DOHH2 (cell line): ENCODE data around the gene ZFYVE9.

ENCODE experiments used
- H3F3A ChIP-seq: fragments of 200-600 bp; sonication (generic), shearing (Covaris generic); 2 replicates; pipeline ENCODE4 v1.6.0; 2016; ENCODE audit warnings: antibody characterized with exemption, mild to moderate bottlenecking; ENCODE audit not compliant: control insufficient read depth, insufficient read depth
- H3K27ac ChIP-seq: fragments of 200-600 bp; sonication (generic); 2 replicates; pipeline ENCODE4 v1.5.1; 2014; ENCODE audit warnings: low read depth, mild to moderate bottlenecking, low read length, moderate library complexity
- H3K27me3 ChIP-seq: fragments of 200-600 bp; sonication (generic); 2 replicates; pipeline ENCODE4 v1.6.1; 2014; ENCODE audit warnings: mild to moderate bottlenecking, low read length, mixed read lengths; ENCODE audit not compliant: control insufficient read depth
- H3K36me3 ChIP-seq: fragments of 200-600 bp; sonication (generic); 2 replicates; pipeline ENCODE4 v1.6.1; 2014; ENCODE audit warnings: mild to moderate bottlenecking, low read length, moderate library complexity, mixed read lengths; ENCODE audit not compliant: control insufficient read depth
- H3K4me1 ChIP-seq: fragments of 200-600 bp; sonication (generic); 2 replicates; pipeline ENCODE4 v1.6.1; 2014; ENCODE audit warnings: mild to moderate bottlenecking, low read length, mixed read lengths; ENCODE audit not compliant: control insufficient read depth
- H3K4me2 ChIP-seq: fragments of 200-600 bp; sonication (generic); 2 replicates; pipeline ENCODE4 v1.6.0; 2014; ENCODE audit warnings: mild to moderate bottlenecking, low read length, moderate library complexity
- H3K4me3 ChIP-seq: fragments of 200-600 bp; sonication (generic); 2 replicates; pipeline ENCODE4 v1.5.1; 2014; ENCODE audit warnings: mild to moderate bottlenecking, low read length, mixed read lengths
- H3K79me2 ChIP-seq: fragments of 200-600 bp; sonication (generic); 2 replicates; pipeline ENCODE4 v1.6.1; 2014; ENCODE audit warnings: mild to moderate bottlenecking, low read length, mixed read lengths; ENCODE audit not compliant: control insufficient read depth
- H3K9me2 ChIP-seq: fragments of 200-600 bp; sonication (generic); replicated peaks from 2 replicates; pipeline ENCODE4 v1.6.1; 2014; ENCODE audit warnings: mild to moderate bottlenecking, low read length, mixed read lengths; ENCODE audit not compliant: control insufficient read depth
- H3K9me3 ChIP-seq: fragments of 200-600 bp; sonication (generic); 2 replicates; pipeline ENCODE4 v1.6.1; 2014; ENCODE audit warnings: antibody characterized with exemption, low read length, mixed read lengths; ENCODE audit not compliant: control insufficient read depth, insufficient read depth
- H4K20me1 ChIP-seq: fragments of 200-600 bp; sonication (generic); 2 replicates; pipeline ENCODE4 v1.6.0; 2014; ENCODE audit warnings: low read depth, mild to moderate bottlenecking, antibody characterized with exemption, low read length, moderate library complexity; ENCODE audit not compliant: control insufficient read depth, insufficient read depth
- EZH2phosphoT487 ChIP-seq: fragments of 200-600 bp; sonication (generic); IDR thresholded peaks from 2 replicates; pipeline ENCODE4 v1.6.1; 2017; ENCODE audit warnings: borderline replicate concordance, mild to moderate bottlenecking, antibody characterized with exemption, low read length, moderate library complexity, mixed read lengths
- TF ChIP-seq, protein P1 (sequence below): fragments of 200-600 bp; sonication (generic); IDR thresholded peaks from one replicate; pipeline ENCODE4 v1.5.1; 2014; ENCODE audit warnings: antibody characterized with exemption, mild to moderate bottlenecking, low read depth, low read length; ENCODE audit not compliant: poor library complexity, severe bottlenecking

The ZFYVE9 gene

GRCh38 chr1:52156460-52156859 is 14.6 kb downstream of the ZFYVE9 start:
- Histone ChIP-seq H4K20me1 (no peaks in the 10 kb centered on the region), H3K36me3 (no peaks in the 10 kb centered on the region), H3K4me2 (no peak overlapping the region), H3K79me2 (no peaks in the 10 kb centered on the region), H3F3A (no peaks in the 10 kb centered on the region), H3K4me3 (no peak overlapping the region), H3K9me3 (0 out of 2 replicates have a peak, but pooled peaks cover 4% of the 10 kb centered on the region), H3K27me3 (no peaks in the 10 kb centered on the region), H3K27ac (no peak overlapping the region), H3K9me2 (no peaks in the 10 kb centered on the region), H3K4me1 (no peaks in the 10 kb centered on the region)
- TF ChIP-seq EZH2phosphoT487, result no peak
- TF ChIP-seq, protein P1, sequence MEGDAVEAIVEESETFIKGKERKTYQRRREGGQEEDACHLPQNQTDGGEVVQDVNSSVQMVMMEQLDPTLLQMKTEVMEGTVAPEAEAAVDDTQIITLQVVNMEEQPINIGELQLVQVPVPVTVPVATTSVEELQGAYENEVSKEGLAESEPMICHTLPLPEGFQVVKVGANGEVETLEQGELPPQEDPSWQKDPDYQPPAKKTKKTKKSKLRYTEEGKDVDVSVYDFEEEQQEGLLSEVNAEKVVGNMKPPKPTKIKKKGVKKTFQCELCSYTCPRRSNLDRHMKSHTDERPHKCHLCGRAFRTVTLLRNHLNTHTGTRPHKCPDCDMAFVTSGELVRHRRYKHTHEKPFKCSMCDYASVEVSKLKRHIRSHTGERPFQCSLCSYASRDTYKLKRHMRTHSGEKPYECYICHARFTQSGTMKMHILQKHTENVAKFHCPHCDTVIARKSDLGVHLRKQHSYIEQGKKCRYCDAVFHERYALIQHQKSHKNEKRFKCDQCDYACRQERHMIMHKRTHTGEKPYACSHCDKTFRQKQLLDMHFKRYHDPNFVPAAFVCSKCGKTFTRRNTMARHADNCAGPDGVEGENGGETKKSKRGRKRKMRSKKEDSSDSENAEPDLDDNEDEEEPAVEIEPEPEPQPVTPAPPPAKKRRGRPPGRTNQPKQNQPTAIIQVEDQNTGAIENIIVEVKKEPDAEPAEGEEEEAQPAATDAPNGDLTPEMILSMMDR, result no peak

DNA sequence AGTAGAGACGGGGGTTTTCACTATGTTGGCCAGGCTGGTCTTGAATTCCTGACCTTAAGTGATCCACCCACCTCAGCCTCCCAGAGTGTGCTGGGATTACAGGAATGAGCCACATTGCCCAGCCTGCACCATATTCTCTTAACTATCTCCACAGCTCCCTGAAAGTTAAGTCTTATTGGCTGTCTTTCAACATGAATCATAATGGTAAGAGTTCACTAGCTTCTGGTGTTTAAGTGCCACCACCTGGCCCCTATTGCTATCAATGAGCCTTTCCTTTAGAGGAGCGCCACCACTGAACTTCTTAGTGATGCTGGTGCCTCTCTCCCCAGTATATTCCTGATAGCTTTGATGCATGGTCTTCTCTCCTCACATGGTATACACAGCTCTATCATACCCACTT is 15.7 kb downstream of the ZFYVE9 start:
- Histone ChIP-seq H3K4me3 (no peak overlapping the region), H3K4me1 (no peaks in the 10 kb centered on the region), H3K4me2 (no peak overlapping the region), H3K9me3 (0 out of 2 replicates have a peak, but pooled peaks cover 4% of the 10 kb centered on the region), H3K79me2 (no peaks in the 10 kb centered on the region), H4K20me1 (no peaks in the 10 kb centered on the region), H3K27me3 (no peaks in the 10 kb centered on the region), H3F3A (no peaks in the 10 kb centered on the region), H3K36me3 (no peaks in the 10 kb centered on the region), H3K27ac (no peak overlapping the region), H3K9me2 (no peaks in the 10 kb centered on the region)
- TF ChIP-seq EZH2phosphoT487, result no peak
- TF ChIP-seq, protein P1, result no peak

GRCh38 chr1:52158218-52158617 is 16.3 kb downstream of the ZFYVE9 start:
- no peaks in the 10 kb centered on the region for H3K4me1 ChIP-seq
- no peak for TF ChIP-seq EZH2phosphoT487
- TF ChIP-seq, protein P1, result no peak
- no peaks in the 10 kb centered on the region for H3F3A ChIP-seq
- no peaks in the 10 kb centered on the region for H3K36me3 ChIP-seq
- no peaks in the 10 kb centered on the region for H3K9me2 ChIP-seq
- no peak overlapping the region for H3K27ac ChIP-seq
- no peaks in the 10 kb centered on the region for H4K20me1 ChIP-seq
- H3K9me3 ChIP-seq, result 0 out of 2 replicates have a peak, but pooled peaks cover 4% of the 10 kb centered on the region
- no peaks in the 10 kb centered on the region for H3K27me3 ChIP-seq
- H3K79me2 ChIP-seq, result no peaks in the 10 kb centered on the region
- no peak overlapping the region for H3K4me2 ChIP-seq
- H3K4me3 ChIP-seq, result no peak overlapping the region
